GM08714 (cell line): Measurements from ENCODE around the gene ENPEP.
"Not testable (repeated sequence)": the region's sequence is repeated elsewhere in the genome, so short reads cannot be mapped to it uniquely, and the experiment has no call there.

ENCODE experiments used
- H3K4me3 ChIP-seq: fragments of 200-500 bp; sonication (Bioruptor generic); 2 replicates; pipeline ENCODE4 v1.5.1; 2014; ENCODE audit warnings: mild to moderate bottlenecking, low read length, inconsistent platforms
- ZNF274 ChIP-seq: IDR thresholded peaks from 2 replicates; pipeline ENCODE4 v1.6.1; 2012; ENCODE audit warnings: mild to moderate bottlenecking, low read depth, low read length

The ENPEP gene

GRCh38 chr4:110475881-110476818, at the start of gene ENPEP:
ENPEP (plus strand) TSS chr4:110476155; CDS start chr4:110476415, 260 bp downstream.
- no peak for TF ChIP-seq ZNF274
- H3K4me3 ChIP-seq = no peak within 1 kb of the TSS

GRCh38 chr4:110431805-110432204, 44.1 kb upstream of the ENPEP start:
- H3K4me3 ChIP-seq = not testable (repeated sequence)

- H3K4me3 ChIP-seq = not testable (repeated sequence)
These were observed 38.7 kb upstream of the ENPEP start for GRCh38 chr4:110437292-110437691.

GRCh38 chr4:110439209-110439608, 36.7 kb upstream of the ENPEP start:
- H3K4me3 ChIP-seq = not testable (repeated sequence)

- no peak overlapping the region for H3K4me3 ChIP-seq
- TF ChIP-seq ZNF274 = no peak
These were observed 33.6 kb upstream of the ENPEP start for GRCh38 chr4:110442309-110442708.

- H3K4me3 ChIP-seq = no peak overlapping the region
- TF ChIP-seq ZNF274 = no peak
These were observed 33.2 kb upstream of the ENPEP start for GRCh38 chr4:110442788-110443187.

GRCh38 chr4:110449947-110450346, 26.0 kb upstream of the ENPEP start:
- no peak overlapping the region for H3K4me3 ChIP-seq
- TF ChIP-seq ZNF274 = no peak

DNA sequence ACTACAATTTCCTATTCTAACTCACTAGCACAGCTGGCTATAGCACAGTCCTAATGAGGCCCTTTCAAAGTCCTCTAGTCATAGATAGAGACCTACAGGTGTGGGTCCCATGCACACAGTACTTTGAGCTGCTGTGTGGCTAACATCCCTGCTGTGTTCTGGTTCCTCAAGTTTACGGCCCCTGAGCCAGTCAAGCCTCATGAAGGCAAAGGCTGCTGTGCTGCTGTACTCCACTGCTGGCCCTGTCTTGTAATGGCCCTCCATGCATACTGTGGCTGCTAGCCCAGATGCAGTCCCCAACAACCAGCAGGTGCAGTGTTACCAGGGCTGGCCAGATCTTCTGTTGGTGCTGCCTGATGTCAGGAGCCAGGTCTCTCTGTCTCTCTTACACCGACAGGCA, 23.4 kb upstream of the ENPEP start:
- H3K4me3 ChIP-seq = no peak overlapping the region
- TF ChIP-seq ZNF274 = no peak

DNA sequence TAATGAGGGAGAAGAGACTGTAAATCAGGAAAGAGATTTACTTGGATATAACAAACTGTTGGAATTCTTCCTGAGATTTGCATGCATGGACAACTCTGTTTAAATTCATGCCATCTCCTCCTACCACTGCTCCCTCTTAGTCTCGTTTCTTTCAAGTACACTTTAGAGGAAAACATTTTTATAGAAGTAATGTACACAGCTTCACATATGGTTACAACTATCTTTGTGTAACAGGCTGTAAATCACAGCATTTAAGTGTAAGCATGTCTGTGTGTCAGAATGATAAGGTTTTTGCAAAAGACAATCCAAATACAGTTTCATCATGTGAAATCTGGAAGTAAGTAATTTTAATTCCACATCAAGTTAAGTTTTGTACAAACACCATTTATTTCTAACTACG, 21.5 kb upstream of the ENPEP start:
- TF ChIP-seq ZNF274 = no peak
- no peak overlapping the region for H3K4me3 ChIP-seq

DNA sequence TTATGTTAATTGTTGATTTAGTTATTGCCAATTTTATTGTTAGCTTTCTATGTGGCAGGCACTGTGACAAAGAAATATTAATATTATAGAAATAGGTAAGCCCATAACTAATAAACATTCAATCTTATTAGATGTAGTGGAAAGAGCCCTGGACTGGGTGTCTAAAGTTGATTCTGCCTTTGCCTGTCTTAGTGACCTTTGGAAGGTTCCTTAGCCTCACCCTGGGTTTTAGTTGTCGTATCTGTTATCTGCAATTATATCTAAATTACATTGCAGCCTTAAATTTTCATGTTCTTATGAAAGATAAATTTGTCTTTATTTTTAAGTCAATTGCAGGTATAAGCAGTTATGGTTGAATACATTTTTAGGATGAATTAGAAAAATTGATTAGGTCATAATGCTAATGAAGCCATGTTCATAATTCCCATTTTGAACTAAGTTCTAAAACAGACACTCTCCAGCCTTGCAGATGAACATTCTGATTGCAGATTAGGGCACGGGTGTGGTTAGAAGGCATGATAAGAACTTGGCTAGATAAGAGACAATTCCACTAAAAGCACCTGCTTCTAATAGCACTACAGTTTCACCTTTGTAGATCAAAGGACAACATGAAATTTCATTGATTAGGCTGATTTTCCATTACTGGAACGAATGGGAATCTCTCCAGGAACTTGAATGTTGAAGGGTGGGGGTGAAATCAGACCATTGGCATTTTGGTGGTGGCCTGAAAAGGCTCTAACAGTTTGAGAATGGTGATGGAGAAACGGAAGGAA, 17.3 kb upstream of the ENPEP start:
- no peak overlapping the region for H3K4me3 ChIP-seq
- no peak for TF ChIP-seq ZNF274

DNA sequence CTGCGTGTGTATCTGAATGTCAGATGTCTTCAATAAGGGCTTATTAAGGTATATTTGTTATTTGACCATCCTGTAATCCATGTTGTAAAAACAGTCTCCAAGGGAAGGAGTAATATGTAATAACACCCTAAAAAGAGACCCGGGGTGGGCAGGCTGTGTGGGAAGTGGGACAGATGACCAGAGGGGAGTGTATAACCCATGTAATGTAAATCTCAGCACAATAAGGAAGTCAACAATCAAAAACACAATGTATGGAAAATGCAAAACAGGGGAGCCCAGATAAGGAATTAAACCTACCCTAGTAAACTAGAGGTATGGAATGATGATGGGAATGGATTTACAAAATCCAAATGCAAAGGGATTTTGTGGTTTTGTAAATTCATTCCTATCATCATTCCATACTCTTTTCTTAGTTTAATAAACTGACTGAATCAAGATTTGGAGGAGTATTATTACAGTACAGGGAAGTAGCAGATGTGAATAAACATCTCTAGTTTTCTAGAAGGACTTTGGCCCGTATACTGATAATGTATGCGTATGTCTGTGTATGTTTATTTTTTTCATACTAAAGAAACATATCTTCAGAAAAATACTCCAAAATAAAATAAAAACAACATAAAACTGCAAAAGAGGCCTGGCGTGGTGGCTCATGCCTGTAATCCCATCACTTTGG, 15.7 kb upstream of the ENPEP start:
- H3K4me3 ChIP-seq = no peak overlapping the region
- TF ChIP-seq ZNF274 = no peak

DNA sequence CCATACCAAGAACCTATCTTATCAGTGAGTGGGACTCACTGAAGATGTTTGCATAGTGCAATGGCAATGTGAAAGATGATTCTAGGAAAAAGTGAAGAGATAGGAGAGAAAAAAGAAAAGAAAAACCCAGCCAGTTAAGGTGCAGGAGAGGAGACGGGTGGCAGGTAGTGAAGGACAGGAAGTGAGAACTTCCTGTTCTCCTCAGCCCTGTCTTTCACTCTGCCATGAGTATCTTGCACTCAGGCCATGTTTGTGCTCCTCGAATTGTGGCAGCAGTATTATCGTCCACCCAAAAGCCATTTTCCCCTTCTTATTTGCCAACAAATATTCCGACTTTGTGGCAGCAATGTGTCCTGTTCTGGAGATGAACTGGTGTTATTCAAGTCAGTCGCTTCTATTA, 8.6 kb upstream of the ENPEP start:
- TF ChIP-seq ZNF274 = no peak
- H3K4me3 ChIP-seq = no peak overlapping the region

DNA sequence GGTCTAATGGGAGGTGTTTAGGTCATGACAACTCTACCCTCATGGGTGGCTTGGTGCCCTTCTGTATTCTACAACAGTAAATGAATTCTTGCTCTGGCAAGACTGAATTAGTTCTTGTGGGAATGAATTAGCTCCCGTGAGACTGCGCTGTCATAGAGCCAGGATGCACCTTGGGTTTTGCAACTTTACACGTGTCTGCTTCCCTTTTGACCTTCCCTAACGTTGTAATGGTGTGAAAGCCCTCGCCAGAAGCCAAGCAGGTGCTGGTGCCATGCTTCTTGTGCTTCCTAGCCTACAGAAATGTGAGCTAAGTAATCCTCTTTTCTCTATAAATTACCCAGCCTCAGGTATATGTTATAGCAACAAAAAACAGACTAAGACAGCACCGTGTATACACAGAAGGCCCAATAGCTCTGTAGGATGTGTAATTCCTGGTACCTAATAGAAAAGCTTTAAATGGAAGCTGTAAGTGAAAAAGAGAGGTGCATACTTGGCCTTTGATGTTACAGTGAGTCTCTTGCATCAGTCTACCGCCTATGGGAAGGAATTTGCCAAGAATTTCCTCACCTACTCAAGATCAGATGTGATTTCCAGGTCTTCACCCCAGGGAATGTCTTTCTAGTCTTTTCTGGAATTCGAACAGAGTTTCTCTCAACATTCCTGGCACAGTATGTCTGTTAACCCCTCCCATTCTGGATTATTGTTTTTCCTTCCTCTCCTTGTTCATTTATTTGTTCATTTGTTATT, 3.2 kb upstream of the ENPEP start:
- H3K4me3 ChIP-seq = no peak overlapping the region
- TF ChIP-seq ZNF274 = no peak

DNA sequence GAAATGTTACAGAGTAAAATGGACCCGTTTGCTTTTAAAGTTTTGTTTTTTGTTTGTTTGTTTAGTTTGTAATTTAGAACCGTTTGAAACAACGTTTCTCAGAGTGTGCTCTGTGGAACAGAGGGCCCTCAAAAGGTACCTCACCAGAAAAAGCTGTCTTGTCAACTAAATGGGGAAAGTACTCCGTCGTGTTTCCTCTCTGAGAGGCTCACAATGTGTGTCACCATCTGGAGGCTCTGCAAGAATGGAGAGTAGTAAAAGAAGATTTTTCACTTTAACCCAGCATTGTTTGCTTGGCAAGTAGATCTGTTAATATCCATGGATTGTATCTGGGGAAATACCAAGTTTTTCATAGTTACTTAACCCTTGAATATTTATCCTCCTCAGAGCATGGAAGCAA, 1.5 kb upstream of the ENPEP start:
- TF ChIP-seq ZNF274 = no peak
- H3K4me3 ChIP-seq = no peak overlapping the region

- not testable (repeated sequence) for H3K4me3 ChIP-seq
These were observed 875 bp upstream of the ENPEP start for GRCh38 chr4:110475080-110475479.
